Activated CD8-positive, alpha-beta memory T cell treated with anti-CD3 and anti-CD28 coated beads for 1 hour (primary cell): ENCODE data around the gene MORN1.

Source experiments
- DNase-seq, 2 donors: peaks; one replicate each; pipeline ENCODE4 v3.0.0-alpha.2; 2020; ENCODE audit warnings: low read depth in 1 of 2; ENCODE audit errors: extremely low read depth in 1 of 2

MORN1 gene

DNA sequence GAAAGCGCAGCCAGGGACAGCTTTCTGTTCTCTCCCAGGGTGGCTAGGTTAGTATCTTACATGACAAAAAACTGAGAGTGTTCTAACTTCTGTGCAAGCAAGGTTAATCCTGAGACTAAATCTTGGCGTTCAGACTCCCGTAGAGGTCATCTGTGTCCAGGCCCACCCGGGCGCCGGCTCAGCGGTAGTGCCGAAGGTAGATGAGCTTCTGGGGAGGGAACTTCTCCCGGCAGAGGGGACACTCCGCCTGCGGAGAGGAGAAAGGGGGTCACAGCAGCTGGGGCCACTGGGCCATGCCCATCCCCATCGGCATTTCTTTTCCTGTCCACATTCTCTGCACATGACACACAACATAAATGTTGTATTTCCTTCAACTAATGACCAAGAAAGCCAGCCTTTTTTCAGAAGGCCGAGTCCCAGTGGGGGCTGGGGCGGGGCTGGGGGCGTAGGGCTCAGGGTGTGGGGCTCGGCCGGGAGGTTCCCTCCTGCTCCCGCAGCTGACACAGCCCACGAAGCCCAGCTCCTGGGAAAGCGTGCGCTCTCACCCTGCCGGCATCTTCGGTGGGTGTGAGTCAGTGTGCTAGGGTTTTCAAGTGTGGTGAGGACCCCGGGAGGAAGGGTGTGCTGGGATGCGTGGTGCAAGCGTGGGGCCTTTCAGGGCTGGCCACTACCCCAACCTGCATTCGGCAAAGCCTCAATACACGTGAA, 14.4 kb upstream of the MORN1 start:
- DNase-seq, result no peak

DNA sequence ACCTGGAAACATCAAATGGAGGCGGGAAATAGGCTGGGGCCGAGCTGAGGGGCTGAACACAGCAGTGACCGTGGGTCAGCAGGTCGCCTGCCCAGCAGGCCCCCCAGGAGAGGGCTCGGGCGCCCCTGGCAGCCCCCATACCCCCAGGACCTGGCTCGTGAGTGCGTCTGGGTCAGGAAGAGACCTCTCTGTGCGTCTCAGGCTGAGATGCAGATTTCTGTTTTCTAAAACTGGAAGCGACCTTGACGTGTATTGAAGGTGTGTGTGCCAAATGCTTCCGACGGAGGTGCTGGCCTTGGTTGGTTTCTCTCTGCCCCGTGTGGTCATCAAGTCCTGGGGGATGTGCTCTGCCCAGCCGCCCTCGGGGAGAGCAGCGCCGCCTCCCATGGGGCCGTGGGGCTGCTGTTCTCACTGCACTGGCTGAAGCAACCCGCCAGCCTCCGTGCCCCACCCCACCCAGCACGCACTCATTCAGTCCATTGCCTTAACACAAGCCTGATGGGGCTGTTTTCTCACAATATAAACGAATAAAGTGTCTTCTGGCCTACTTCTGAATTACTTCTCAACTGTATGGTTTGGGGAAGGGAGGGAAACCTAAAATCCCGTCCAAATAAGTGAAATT, 13.6 kb upstream of the MORN1 start:
- no peak for DNase-seq

DNA sequence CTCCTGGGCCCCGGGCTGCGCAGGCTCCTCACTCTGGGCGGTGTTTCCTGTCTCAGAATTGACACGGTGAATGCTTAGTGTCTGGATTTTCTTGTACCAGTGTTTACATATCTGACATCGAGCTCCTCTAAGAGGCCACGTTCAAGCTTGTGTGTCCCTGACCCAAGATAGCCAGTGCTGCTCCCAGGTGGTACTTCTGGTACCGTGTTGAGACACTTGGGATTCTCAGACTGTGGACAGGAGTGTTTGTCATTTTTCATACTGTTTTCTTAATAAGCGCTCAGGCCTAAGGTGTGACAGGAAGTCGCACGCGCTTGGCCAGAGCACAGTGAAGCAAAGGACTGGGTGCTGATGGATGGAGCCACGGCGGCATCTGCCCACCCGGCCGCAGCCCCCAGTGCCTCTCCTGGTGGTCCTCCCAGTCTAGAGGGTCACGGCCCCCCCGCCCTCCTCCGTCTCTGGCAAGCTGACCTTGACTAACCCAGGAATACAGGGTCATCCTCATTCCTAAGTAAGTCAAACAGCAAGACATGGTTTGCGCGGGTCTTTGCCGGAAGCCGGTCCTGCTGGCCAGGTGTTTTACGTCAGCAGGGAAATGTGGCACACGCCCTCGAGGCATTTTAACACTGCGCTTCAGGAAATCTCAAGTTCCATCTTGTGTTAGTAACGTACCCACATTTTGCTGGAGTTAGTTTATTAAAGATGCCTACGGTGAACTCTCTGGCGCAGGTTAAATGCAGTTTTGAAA, 13.0 kb upstream of the MORN1 start:
- DNase-seq, result no peak

DNA sequence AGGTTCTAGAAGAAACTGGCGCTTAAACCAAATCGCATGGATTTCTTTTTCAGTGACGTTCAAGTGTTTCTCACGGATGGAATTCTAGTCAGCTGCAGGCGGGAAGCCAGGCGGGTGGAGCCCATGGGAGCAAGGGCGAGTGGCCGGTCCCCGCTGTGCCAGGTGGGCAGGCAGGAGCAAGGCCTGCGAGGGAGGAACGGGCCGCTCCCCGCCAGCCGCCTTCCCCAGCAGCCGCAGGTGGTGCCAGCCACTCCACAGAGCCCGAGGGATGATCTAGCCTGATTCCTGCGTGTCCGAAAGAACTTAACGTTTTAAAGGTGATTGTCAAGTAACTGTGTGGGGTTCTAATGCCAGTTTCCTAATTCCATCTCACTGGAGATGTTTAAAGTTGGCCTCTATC, 11.9 kb upstream of the MORN1 start:
- DNase-seq, result no peak

DNA sequence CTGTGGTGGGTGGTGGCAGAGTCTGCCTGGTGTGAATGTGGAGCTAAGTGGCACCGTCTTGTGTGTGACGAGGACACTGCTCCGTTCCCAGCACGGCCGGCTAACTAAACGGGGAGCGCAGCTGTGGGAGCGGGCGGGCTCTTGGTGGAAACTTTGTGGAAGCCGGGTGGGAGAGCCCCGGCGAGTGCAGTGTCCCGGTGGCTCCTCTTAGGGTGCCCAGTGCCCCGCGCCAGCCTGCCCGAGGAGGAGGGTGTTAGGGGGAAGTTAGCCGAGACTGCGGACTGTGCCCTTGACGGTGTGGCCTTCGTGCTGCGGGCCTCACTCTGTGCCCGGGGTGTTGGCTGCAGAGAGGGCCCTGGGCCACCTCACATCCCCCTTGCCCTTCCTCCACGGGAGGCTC, 11.1 kb upstream of the MORN1 start:
- DNase-seq, result no peak

DNA sequence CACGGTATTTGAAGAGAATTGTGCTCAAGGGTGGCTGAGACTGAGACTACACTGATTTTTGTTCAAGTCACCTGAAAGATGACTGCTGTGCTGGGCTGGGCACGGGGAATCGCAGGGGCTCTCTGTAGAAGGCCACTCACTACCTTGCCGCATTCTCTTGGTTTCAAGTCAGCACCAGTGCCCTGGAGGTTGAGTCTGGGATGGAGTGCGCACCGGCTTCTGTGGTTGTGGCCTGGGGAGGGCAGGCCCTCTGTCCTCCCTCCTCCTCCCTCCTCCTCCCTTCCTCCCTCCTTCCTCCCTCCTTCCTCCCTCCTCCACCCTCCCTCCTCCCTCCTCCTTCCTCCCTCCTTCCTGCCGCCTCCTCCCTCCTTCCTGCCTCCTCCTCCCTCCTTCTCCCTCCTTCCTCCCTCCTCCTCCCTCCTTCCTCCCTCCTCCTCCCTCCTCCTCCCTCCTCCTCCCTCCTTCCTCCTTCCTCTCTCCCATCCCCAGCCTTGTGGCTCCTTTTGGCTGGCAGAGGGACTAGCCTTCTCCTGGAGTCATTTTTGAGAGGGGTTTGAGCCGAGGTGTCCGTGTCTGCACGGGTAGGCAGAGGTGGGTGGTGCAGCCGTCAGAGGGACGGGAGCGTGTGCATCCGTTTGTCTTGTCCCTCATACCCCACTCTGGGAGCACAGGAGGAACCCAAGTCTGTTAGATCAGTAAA, 9.7 kb upstream of the MORN1 start:
- no peak for DNase-seq

DNA sequence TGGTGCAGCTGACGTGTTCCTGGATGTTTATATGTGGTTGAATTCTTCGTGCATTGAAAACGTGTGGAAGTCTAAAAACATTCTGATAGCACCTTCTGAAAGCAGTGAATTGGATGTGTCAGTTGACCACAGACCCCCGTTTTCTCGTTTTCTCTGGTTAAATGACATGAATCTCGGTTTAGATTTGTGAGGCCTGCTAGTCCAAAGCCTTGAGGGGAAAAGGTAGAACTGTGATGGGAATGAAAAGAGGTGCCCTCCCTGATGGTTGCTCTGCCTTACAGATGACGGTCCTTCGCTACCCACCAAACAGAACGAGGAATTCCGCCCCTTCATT, 9.2 kb upstream of the MORN1 start:
- no peak for DNase-seq

DNA sequence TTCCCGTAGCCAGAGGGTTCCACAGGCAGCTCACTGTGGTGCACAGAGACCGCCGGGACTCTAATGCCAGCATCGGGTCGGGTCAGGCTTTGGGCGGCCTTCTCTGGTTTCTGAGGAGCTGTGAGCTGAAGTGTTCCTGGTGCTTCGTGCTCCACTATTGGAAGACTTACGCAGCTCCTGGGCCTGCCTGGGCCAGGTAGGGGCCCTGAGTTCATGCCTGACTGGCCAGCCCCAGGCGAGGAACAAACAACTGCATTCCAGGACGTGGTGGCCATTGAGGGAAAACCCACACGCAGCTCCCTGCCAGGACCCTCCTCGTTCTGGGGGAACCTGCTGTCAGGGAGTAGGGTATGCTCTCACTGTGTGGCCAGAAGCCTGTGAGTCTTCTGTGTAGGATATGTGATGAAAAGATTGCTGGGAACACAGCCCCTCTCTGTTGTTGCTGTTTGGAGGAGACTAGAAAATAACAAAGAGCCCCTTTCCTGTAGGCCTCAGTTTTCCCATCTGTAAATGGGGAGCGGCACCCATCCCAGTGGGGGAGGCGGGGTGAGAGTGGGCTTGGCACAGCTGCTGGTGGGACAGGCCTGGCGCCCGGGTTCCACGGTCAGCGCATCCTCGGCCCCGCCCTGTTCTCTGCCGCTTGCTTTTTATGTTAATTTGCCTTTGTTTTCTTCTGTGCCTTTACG, 8.7 kb upstream of the MORN1 start:
- DNase-seq, result no peak

DNA sequence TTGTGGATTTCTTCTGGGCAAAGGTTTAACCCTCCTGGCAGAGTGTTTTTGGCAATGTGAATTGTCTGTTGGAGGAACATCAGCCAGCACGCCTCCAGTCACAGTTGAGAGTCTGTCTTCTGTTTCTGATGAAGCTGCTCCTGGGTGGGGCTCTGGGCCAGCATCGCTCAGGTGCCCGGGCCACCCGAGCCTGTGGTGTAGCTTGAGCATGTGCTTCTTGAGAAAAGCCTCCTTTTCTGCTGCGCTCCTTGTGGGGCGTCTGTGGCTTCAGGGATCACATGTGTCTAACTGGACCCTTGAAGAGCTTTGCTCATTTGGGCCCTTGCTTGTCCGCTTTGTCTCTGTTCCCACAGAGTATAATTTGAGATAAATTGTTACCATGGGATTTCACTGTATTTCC, 7.5 kb upstream of the MORN1 start:
- no peak for DNase-seq

DNA sequence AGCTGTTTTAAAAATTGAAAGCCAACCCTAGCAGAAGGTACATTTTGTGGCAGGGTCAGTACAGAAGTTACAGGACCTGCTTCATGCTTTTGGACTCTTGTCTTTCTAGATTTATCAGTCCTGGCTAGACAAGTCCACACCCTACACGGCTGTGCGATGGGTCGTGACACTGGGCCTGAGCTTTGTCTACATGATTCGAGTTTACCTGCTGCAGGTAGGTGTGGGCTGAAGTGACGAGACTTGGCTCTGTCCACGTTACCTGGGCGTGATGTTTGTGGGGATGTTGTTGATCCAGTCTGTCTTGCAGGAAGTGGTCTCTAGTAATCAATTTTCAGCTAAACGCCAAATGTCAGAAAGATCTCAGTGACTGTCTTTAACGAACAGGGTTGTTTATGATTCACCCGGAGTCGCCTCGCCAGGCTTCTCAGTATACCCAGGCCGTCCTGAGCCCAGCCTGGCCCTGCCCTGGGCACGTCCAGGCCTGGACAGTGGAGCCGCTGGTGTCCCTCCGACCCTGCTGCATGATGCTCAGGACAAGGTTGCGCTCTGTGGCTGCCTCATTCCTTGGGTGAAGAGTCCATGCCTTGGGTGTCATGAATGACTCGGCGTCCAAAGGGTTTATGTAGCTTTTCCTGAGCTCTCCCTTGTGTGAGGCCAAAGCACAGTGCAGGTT, 5.8 kb upstream of the MORN1 start:
- DNase-seq, result no peak

DNA sequence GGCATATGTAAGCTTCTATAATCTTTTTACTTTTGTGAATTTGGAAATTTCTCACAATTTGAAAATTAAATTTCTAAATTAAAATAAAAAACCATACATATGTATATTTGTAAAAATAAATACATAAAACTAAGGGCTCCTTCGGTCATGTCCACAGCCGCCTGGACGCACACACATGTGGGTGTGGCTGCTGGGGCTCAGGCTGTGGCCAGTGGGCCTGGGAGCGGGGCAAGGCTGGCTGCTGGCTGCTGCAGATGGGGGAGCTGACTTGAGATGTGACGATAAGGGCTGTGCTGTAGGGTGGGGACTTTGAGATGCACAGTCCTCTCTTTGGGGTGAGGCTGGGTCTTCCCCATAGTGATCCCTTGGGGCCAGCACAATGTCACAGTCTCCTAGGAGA, 5.1 kb upstream of the MORN1 start:
- no peak for DNase-seq

DNA sequence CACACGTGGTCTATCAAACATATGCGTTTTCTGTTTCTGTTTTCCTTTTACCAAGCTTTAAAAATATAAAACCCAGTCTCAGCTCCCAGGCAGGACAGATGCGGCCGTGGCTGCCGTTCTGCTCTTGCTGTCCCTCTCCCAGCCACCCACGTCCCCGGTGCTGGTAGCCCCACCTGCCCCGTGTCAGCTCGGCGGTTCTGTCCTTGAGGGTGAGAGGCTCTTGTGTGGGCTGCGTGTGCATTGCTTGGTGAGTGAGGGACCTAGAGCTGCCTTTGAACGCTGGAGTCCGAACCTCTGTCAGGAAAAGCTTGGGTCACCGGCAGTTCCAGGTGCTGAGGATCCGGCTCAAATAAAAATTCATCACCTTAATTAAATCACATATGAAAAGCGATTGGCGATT, 4.7 kb upstream of the MORN1 start:
- no peak for DNase-seq

DNA sequence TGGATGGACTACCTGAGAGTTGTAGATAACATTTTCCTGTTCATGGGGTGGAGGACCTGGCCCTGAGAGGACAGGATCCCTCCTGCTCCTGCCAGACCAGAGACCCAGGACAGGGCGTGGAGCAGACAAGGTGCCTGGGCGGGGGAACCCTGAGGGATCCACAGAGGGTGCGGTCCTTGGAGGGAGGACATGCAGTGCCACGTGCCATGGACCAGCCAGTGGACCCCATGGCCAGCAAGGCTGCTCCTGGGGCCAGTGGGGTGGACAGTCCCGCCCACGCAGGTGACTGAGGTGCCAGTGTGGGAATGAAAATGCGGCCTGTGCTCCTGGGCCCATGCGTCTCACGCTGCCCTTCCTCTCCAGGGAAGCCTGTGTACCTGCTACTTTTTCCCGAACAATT, 3.9 kb upstream of the MORN1 start:
- DNase-seq, result no peak

DNA sequence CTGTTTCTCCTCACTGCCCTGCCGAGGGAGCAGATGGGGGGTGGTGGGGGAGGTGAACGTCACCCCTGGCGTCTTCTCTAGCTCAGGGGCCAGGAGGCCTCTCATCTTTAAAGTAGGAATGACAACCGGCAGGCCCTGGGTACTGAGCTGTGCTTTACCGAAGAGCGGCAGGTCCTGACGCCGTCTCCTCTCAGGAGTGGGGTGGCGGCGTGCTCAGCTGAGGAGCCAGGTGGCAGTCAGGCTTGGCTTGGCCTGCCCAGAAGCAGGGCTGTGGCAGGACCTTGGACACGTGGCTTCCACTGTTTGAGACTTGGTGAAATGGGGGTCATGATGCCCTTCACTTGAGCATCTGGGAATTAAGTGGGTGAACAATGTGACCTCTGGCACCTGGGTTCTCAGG, 3.4 kb upstream of the MORN1 start:
- DNase-seq, result no peak

DNA sequence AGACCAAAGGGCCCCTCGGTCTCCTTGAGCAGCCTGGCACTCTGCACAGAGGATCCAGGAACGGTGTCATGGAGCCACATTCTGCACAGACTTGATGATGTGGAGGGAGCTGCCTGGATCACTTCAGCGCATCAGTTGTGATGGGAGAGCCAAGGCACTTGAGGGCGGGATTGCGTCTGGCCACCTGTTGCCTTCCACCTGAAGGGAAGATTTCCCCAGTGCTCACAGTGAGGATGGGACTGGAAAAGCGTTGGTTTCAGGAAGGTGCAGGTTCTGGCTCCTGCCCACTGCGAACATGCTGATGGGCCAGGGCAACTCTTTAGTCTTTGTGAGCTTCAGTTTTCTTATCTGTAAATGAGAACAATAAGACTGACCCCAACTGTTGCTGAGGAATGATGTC, 2.9 kb upstream of the MORN1 start:
- no peak for DNase-seq

DNA sequence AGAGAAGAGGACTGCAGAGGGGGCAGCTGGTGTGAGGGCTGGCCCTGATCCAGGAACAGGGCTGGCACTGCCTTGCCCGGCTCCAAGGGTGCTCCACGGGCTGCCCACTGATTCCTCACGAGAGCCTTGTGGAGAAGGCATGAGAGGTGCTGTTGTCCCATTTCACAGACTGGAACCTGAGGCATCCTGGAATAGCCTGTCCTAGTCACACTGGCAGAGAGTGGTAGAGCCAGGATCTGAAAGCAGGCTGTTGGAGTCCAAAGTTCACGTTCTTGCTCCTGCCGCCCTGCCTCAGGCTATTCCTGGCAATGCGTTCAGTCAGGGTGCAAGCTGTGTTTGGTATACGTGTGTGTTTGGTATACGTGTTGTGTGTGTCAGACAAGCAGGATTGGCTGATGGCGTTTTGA, 2.1 kb upstream of the MORN1 start:
- no peak for DNase-seq

DNA sequence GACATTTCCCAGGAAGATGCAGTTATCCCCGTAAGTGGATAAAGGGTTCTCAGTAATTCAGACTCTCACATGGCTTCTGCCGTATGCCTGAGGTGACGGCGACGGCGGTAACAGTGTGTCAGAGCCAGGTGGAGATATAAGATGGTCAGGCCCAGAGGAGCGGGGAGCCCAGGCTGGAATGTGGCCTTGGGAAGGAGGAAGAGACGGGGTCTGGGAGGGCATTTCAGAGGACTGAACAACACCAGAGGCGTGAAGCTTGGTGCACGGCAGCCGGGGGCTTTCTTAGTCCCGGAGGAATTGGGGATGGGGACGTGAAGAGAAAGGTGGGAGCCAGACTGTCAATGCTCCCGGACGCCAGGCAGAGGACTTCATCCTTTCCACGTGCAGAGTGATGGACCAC, 1.3 kb upstream of the MORN1 start:
- DNase-seq, result no peak

DNA sequence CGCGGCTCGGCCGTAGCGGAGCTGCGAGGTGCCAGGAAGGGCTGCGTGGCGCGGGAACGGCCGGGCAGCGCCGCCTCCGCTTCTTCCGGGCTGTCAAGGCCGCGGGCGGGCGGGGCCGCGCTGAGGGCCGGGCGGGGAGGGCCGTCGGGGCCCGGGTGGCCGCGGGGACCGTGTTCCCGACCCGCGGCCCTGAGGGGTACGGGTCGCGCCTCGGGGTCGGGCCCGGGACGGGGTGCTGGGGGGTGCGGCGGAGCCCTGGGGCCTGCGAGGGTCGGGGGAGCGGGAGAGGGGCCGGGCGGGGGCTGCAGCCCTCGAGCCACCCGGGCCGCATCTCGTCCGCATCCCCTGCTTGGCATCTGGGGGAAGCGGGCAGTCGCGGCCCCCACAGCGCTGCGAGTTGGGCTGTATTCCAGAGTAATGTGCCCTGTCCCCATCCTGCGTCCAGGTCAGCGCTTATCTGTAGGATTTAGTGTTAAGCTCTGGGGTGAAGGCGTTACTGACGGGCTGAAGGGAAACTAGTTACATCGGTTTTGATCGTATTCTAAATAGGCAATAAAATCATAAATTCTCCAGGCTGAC, 666 bp upstream of the MORN1 start:
- DNase-seq, result no peak

DNA sequence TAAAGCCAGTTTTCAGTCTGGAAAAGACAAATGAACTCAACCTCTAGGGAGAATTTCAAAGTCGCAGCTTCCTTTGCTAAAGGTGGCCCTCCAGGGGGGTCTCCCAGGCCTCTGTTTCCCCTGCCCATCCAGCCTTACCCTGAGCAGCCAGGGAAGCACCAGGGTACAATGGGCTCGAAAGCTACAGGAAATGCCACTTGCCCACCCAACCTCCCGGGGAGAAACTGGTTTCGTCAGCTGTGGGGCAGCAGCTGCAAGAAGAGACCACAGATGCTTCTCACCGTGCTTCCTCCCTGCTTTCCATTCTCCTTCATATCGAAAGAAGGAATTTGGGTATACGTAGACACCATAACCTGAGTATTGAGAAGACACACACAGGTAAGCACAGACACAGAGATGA, 1.7 kb downstream of the MORN1 start:
- DNase-seq, result no peak
